ENCODE measurements around the gene ATG7. TPM values are rescaled to one million over a fixed set of nuclear protein-coding genes. Genes with fewer than 3 reads are reported as not detected.

The ATG7 gene
- total RNA-seq, 1 donor from 2014 or later, result 53.4 TPM

GRCh38 chr3:11548721-11549131 lies 276.5 kb downstream of the ATG7 start:
- no peak for TF ChIP-seq CTCF (IDR thresholded peaks at IDR 0.05; ENCODE audit: insufficient read depth, low read length, severe bottlenecking)
- Histone ChIP-seq H3K36me3 (ENCODE audit: control insufficient read depth, insufficient read depth, low read length) (no peaks in the 10 kb centered on the region), H3K27me3 (ENCODE audit: control insufficient read depth, insufficient read depth, low read length) (no peaks in the 10 kb centered on the region), H3K4me3 (ENCODE audit: low read depth, low read length) (no peak overlapping the region)
- peak; percentile 67 for DNase-seq (ENCODE audit: low read depth)
- FAIRE-seq, result peak; percentile 32

GRCh38 chr3:11549580-11550140 lies 277.5 kb downstream of the ATG7 start:
- FAIRE-seq, result no peak
- no peak for DNase-seq (ENCODE audit: low read depth)
- Histone ChIP-seq H3K27me3 (ENCODE audit: control insufficient read depth, insufficient read depth, low read length) (no peaks in the 10 kb centered on the region), H3K4me3 (ENCODE audit: low read depth, low read length) (no peak overlapping the region), H3K36me3 (ENCODE audit: control insufficient read depth, insufficient read depth, low read length) (no peaks in the 10 kb centered on the region)
- TF ChIP-seq CTCF (IDR thresholded peaks at IDR 0.05; ENCODE audit: insufficient read depth, low read length, severe bottlenecking), result no peak

- TF ChIP-seq CTCF (IDR thresholded peaks at IDR 0.05; ENCODE audit: insufficient read depth, low read length, severe bottlenecking), result no peak
- FAIRE-seq, result no peak
- no peak overlapping the region for H3K4me3 ChIP-seq (ENCODE audit: low read depth, low read length)
- no peak for DNase-seq (ENCODE audit: low read depth)
- H3K36me3 ChIP-seq (ENCODE audit: control insufficient read depth, insufficient read depth, low read length), result peaks cover 2% of the 10 kb centered on the region
- H3K27me3 ChIP-seq (ENCODE audit: control insufficient read depth, insufficient read depth, low read length), result no peaks in the 10 kb centered on the region
These were observed 278.8 kb downstream of the ATG7 start for GRCh38 chr3:11551036-11551435.

GRCh38 chr3:11552289-11553264 lies 280.4 kb downstream of the ATG7 start:
- H3K36me3 ChIP-seq (ENCODE audit: control insufficient read depth, insufficient read depth, low read length), result peaks cover 8% of the 10 kb centered on the region
- no peaks in the 10 kb centered on the region for H3K27me3 ChIP-seq (ENCODE audit: control insufficient read depth, insufficient read depth, low read length)
- no peak for FAIRE-seq

GRCh38 chr3:11553436-11554235 lies 281.4 kb downstream of the ATG7 start:
- H3K36me3 ChIP-seq (ENCODE audit: control insufficient read depth, insufficient read depth, low read length), result peaks cover 11% of the 10 kb centered on the region
- DNase-seq (ENCODE audit: low read depth), result no peak
- FAIRE-seq, result no peak
- H3K4me3 ChIP-seq (ENCODE audit: low read depth, low read length), result no peak overlapping the region
- H3K27me3 ChIP-seq (ENCODE audit: control insufficient read depth, insufficient read depth, low read length), result no peaks in the 10 kb centered on the region
- TF ChIP-seq CTCF (IDR thresholded peaks at IDR 0.05; ENCODE audit: insufficient read depth, low read length, severe bottlenecking), result no peak

More at GRCh38 chr3:11552289-11553264, 280.4 kb downstream of the ATG7 start:
- no peak for DNase-seq (ENCODE audit: low read depth)
- TF ChIP-seq CTCF (IDR thresholded peaks at IDR 0.05; ENCODE audit: insufficient read depth, low read length, severe bottlenecking), result no peak
- no peak overlapping the region for H3K4me3 ChIP-seq (ENCODE audit: low read depth, low read length)
